A673 (cell line): ENCODE data around the gene CXCR3.

Experiments
- EZH2 ChIP-seq: fragments of 200-600 bp; sonication (generic); IDR thresholded peaks from 2 replicates; pipeline ENCODE4 v1.6.1; 2017; ENCODE audit warnings: borderline replicate concordance, low read depth, mild to moderate bottlenecking, mixed read lengths, antibody characterized with exemption, low read length; ENCODE audit not compliant: poor library complexity, severe bottlenecking
- TF ChIP-seq, protein P1 (sequence below): fragments of 300-800, 200-600 bp; sonication (generic); conservative IDR thresholded peaks from 2 replicates; pipeline ENCODE4 v1.5.1; 2017; ENCODE audit warnings: low read depth, mild to moderate bottlenecking, antibody characterized with exemption, low read length, moderate library complexity, mixed read lengths

DNA sequence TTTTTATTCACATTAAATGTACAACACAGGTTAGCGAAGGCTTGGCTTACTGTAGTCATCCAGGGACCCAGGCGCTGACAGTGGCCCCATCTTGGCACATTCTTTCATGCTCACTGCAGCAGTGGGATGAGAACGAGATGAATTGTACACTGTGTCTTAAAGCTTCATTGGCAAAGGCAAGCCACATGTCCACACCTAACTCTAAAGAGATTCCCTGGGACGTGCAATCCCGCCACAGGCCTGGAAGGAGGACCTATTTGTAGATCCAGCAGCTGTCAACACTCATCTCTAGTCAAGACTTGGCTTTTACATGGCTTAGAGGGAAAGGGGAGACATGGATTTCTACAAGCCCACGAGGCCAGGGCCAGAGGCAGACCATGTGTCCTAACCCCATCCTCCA, 16.1 kb upstream of the CXCR3 start:
- TF ChIP-seq, protein P1, sequence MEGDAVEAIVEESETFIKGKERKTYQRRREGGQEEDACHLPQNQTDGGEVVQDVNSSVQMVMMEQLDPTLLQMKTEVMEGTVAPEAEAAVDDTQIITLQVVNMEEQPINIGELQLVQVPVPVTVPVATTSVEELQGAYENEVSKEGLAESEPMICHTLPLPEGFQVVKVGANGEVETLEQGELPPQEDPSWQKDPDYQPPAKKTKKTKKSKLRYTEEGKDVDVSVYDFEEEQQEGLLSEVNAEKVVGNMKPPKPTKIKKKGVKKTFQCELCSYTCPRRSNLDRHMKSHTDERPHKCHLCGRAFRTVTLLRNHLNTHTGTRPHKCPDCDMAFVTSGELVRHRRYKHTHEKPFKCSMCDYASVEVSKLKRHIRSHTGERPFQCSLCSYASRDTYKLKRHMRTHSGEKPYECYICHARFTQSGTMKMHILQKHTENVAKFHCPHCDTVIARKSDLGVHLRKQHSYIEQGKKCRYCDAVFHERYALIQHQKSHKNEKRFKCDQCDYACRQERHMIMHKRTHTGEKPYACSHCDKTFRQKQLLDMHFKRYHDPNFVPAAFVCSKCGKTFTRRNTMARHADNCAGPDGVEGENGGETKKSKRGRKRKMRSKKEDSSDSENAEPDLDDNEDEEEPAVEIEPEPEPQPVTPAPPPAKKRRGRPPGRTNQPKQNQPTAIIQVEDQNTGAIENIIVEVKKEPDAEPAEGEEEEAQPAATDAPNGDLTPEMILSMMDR = no peak
- TF ChIP-seq EZH2 = no peak
